HG03066 (cell line): ENCODE measurements around the gene BORCS5.

Experiments
- ATAC-seq: cut with Tn5 transposase; IDR thresholded peaks from one replicate; pipeline ENCODE4 v1.9.1; 2021; ENCODE audit warnings: low read depth; ENCODE audit not compliant: unreplicated experiment

BORCS5 gene

GRCh38 chr12:12425616-12426015 lies 68.7 kb downstream of the BORCS5 start:
- no peak for ATAC-seq

GRCh38 chr12:12427568-12427967 lies 70.7 kb downstream of the BORCS5 start:
- ATAC-seq = no peak

GRCh38 chr12:12428047-12428446 lies 71.2 kb downstream of the BORCS5 start:
- ATAC-seq = no peak

GRCh38 chr12:12428961-12429657 lies 72.2 kb downstream of the BORCS5 start:
- ATAC-seq = no peak

GRCh38 chr12:12432364-12432763 lies 75.5 kb downstream of the BORCS5 start:
- ATAC-seq = no peak

- ATAC-seq = no peak
Measured at GRCh38 chr12:12433203-12433731, 76.4 kb downstream of the BORCS5 start.

- no peak for ATAC-seq
Measured at GRCh38 chr12:12436831-12437345, 80.0 kb downstream of the BORCS5 start.

- ATAC-seq = no peak
Measured at GRCh38 chr12:12439636-12440035, 82.8 kb downstream of the BORCS5 start.

- ATAC-seq = no peak
Measured at GRCh38 chr12:12440784-12441428, 84.0 kb downstream of the BORCS5 start.

GRCh38 chr12:12441429-12441807 lies 84.5 kb downstream of the BORCS5 start:
- no peak for ATAC-seq

GRCh38 chr12:12441843-12442461 lies 85.1 kb downstream of the BORCS5 start:
- no peak for ATAC-seq

- no peak for ATAC-seq
Measured at GRCh38 chr12:12442548-12443071, 85.7 kb downstream of the BORCS5 start.

GRCh38 chr12:12443431-12443878 lies 86.6 kb downstream of the BORCS5 start:
- no peak for ATAC-seq

GRCh38 chr12:12445165-12445881 lies 88.4 kb downstream of the BORCS5 start:
- no peak for ATAC-seq

- no peak for ATAC-seq
Measured at GRCh38 chr12:12445882-12446181, 89.0 kb downstream of the BORCS5 start.

- no peak for ATAC-seq
Measured at GRCh38 chr12:12446786-12447185, 89.9 kb downstream of the BORCS5 start.

- no peak for ATAC-seq
Measured at GRCh38 chr12:12447236-12447635, 90.4 kb downstream of the BORCS5 start.

- no peak for ATAC-seq
Measured at GRCh38 chr12:12447837-12448236, 91.0 kb downstream of the BORCS5 start.

- ATAC-seq = no peak
Measured at GRCh38 chr12:12449533-12450025, 92.7 kb downstream of the BORCS5 start.

- no peak for ATAC-seq
Measured at GRCh38 chr12:12450043-12450471, 93.2 kb downstream of the BORCS5 start.
